Right lobe of liver (tissue), 6 donors: ENCODE results near the gene LHPP. TPM values are rescaled to one million over a fixed set of nuclear protein-coding genes. Genes with fewer than 3 reads are reported as not detected.

Source experiments
- ATAC-seq, 4 donors: fragments of 200-7000 bp; cut with Tn5 transposase; one replicate each; pipeline ENCODE4 v1.9.1; 2020; ENCODE audit warnings: mild to moderate bottlenecking in 4 of 4, moderate library complexity in 4 of 4
- DNase-seq, 3 donors: peaks; one replicate each; pipeline ENCODE4 v3.0.0-alpha.2; 2020
- H3K27ac ChIP-seq, 3 donors: fragments of 200-600 bp; one replicate each; pipeline ENCODE4 v1.8.0; 2022
- H3K27me3 ChIP-seq, 2 donors: fragments of 200-600 bp; one replicate each; pipeline ENCODE4 v1.8.0; 2022
- H3K36me3 ChIP-seq, 4 donors: fragments of 200-600 bp; sonication (generic) in 1 of 4; one replicate each; pipeline versions ENCODE4 v1.5.1 to v1.8.0; 2017 to 2022; ENCODE audit warnings: control low read depth in 1 of 4
- H3K4me1 ChIP-seq, 4 donors: fragments of 200-600 bp; sonication (generic) in 1 of 4; one replicate each; pipeline versions ENCODE4 v1.5.1 to v1.8.0; 2017 to 2022; ENCODE audit warnings: control low read depth in 1 of 4
- H3K4me3 ChIP-seq, 3 donors: fragments of 200-600 bp; one replicate each; pipeline ENCODE4 v1.8.0; 2022
- H3K9me3 ChIP-seq, 4 donors: fragments of 200-600 bp; sonication (generic) in 1 of 4; one replicate each; pipeline versions ENCODE4 v1.5.1 to v1.8.0; 2017 to 2022; ENCODE audit warnings: control low read depth in 1 of 4
- CTCF ChIP-seq, 4 donors: fragments of 200-600 bp in 3 of 4; fragments of 450-650 bp in 1 of 4; IDR thresholded peaks; one replicate each; pipeline versions ENCODE4 v1.5.1 to v1.8.0; 2016 to 2022; ENCODE audit warnings: antibody characterized with exemption in 4 of 4, mild to moderate bottlenecking in 2 of 4
- POLR2A ChIP-seq: fragments of 450-650 bp; IDR thresholded peaks from one replicate; pipeline ENCODE4 v1.6.1; 2017; ENCODE audit warnings: antibody characterized with exemption, mild to moderate bottlenecking
- WGBS: methylation state at CpG from one replicate; pipeline ENCODE4 v1.1.6; 2018; ENCODE audit warnings: low coverage, low lambda C conversion rate; ENCODE audit not compliant: insufficient coverage; ENCODE audit errors: missing lambda C conversion rate; 5-methylcytosine and 5-hydroxymethylcytosine counted together
- intact Hi-C, 2 donors: fragments of 100-400 bp; cut with DNase I; formaldehyde crosslinking; loops; one replicate each; pipeline versions ENCODE4 v1.11.2 to v1.14.1; 2022
- total RNA-seq, 6 experiments: library from RNA; depleted of rRNA in 2 of 6; stranded (reverse); fragments of >200 nt in 2 of 6; fragmentation: NEBNext Ultra II Directional in 3 of 6; extraction: Animal tissue kit (Norgen Biotek cat#: 25700) in 3 of 6; gene quantifications; one replicate each; pipeline versions ENCODE4 v1.1.0 to v1.2.4, GENCODE V29; 2016 to 2023
- donor health status: DM: no; HTN: yes; CAD: no.
- donor health status: DM: no; HTN: no; CAD: no.
- donor health status: DM: no; HTN: no; CAD: no.
- donor health status: DM: no; HTN: yes; CAD: no.
- donor health status: DM: no; HTN: yes; CAD: no.

LHPP gene
- total RNA-seq, 6 experiments from 2014 or later = 19.3 to 56.3 (median 36.3) TPM

- Histone ChIP-seq H3K27ac (no peak overlapping the region), H3K27me3 (no peaks in the 10 kb centered on the region), H3K4me3 (no peak overlapping the region), H3K4me1 (no peaks in the 10 kb centered on the region), H3K36me3 (no peaks in the 10 kb centered on the region), H3K9me3 (no peaks in the 10 kb centered on the region)
- ATAC-seq (no peak), DNase-seq (peak in 2 of 3 donors; percentile 8 to 53)
- TF ChIP-seq POLR2A = no peak
- no peak for TF ChIP-seq CTCF (IDR thresholded peaks at IDR 0.05)
- no CpG with 5 or more reads among the region's 18 CpGs for WGBS
- intact Hi-C loops = no loop called here
Measured at GRCh38 chr10:124603376-124604213, 142.0 kb downstream of the LHPP start.

- Histone ChIP-seq H3K27ac (no peak overlapping the region), H3K9me3 (no peaks in the 10 kb centered on the region), H3K36me3 (no peaks in the 10 kb centered on the region), H3K4me3 (no peak overlapping the region), H3K27me3 (no peaks in the 10 kb centered on the region), H3K4me1 (no peaks in the 10 kb centered on the region)
- ATAC-seq (no peak), DNase-seq (peak in 2 of 3 donors; percentile 7 to 46)
- intact Hi-C loops = no loop called here
- TF ChIP-seq POLR2A = no peak
- no peak for TF ChIP-seq CTCF (IDR thresholded peaks at IDR 0.05)
- WGBS = 81% methylated on average over 5 of the region's 22 CpGs
Measured at GRCh38 chr10:124604214-124605000, 142.8 kb downstream of the LHPP start.

DNA sequence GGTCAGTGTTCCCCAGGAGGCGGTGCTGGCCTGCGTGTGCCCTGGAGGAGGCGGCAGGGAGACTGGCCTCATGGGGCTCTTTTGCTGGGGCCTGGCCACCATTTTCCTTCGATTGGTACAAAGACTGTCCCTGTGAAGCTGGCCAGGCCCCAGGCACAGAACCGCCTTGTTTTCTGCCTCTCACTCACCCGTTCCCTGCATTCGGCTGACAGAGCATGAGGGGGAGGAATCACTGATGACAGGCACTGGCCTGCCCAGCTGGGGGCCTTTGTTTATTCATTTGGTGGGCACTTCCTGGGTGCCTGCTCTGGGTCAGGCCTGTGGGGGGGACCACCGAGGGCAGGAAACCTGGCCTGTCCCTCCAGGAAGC, 143.4 kb downstream of the LHPP start:
- 70% methylated on average over 4 of the region's 8 CpGs for WGBS
- no peaks in the 10 kb centered on the region for H3K9me3 ChIP-seq
- H3K36me3 ChIP-seq = no peaks in the 10 kb centered on the region
- H3K4me3 ChIP-seq = no peak overlapping the region
- no peak for DNase-seq
- H3K4me1 ChIP-seq = no peaks in the 10 kb centered on the region
- intact Hi-C loops = no loop called here
- no peaks in the 10 kb centered on the region for H3K27me3 ChIP-seq
- H3K27ac ChIP-seq = no peak overlapping the region
- TF ChIP-seq POLR2A (no peak), CTCF (IDR thresholded peaks at IDR 0.05) (no peak)
- no peak for ATAC-seq

GRCh38 chr10:124605481-124605855, 143.8 kb downstream of the LHPP start:
- 88% methylated on average over 1 of the region's 5 CpGs for WGBS

More at GRCh38 chr10:124605481-124605855, 143.8 kb downstream of the LHPP start:
- TF ChIP-seq POLR2A (no peak), CTCF (IDR thresholded peaks at IDR 0.05) (no peak)
- Histone ChIP-seq H3K9me3 (no peaks in the 10 kb centered on the region), H3K4me1 (no peaks in the 10 kb centered on the region), H3K27me3 (no peaks in the 10 kb centered on the region), H3K4me3 (no peak overlapping the region), H3K27ac (no peak overlapping the region), H3K36me3 (no peaks in the 10 kb centered on the region)
- DNase-seq = no peak
- intact Hi-C loops = no loop called here
- ATAC-seq = no peak
